Activated effector memory CD4-positive, alpha-beta T cell treated with anti-CD3 and anti-CD28 coated beads, Interleukin-2, amount 50 U/mL, for 16 hours (primary cell): ENCODE measurements around the gene KRT86.
A peak's percentile ranks its signal among the peaks of the same experiment; 100 is the strongest.
"Not testable (repeated sequence)": the region's sequence is repeated elsewhere in the genome, so short reads cannot be mapped to it uniquely, and the experiment has no call there.

Experiments used
- DNase-seq: peaks from one replicate; pipeline ENCODE4 v3.0.0-alpha.2; 2020

KRT86 gene

GRCh38 chr12:52343550-52343949, 69.1 kb downstream of the KRT86 start:
- peak; percentile 31 for DNase-seq

- DNase-seq, result peak; percentile 47
These were observed 69.7 kb downstream of the KRT86 start for GRCh38 chr12:52344111-52344510.

DNA sequence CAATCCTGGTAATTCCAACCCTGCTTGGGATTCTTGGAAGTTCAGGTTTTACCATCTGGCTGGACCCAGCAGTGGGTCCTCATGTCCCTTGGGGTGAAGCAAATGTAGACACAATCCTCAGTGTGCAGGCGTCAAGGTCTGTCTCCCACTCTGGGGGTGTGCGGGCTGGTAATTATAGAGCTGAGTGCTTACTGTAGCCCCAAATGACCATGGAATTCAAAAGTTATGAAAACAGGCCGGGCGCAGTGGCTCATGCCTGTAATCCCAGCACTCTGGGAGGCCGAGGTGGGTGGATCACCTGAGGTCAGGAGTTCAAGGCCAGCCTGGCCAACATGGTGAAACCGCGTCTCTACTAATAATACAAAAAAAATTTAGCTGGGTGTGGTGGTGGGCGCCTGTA, 70.6 kb downstream of the KRT86 start:
- not testable (repeated sequence) for DNase-seq

GRCh38 chr12:52346593-52346992, 72.1 kb downstream of the KRT86 start:
- no peak for DNase-seq

- peak; percentile 22 for DNase-seq
These were observed 72.6 kb downstream of the KRT86 start for GRCh38 chr12:52347016-52347415.

GRCh38 chr12:52347551-52348510, 73.4 kb downstream of the KRT86 start:
- DNase-seq, result peak; percentile 31

DNA sequence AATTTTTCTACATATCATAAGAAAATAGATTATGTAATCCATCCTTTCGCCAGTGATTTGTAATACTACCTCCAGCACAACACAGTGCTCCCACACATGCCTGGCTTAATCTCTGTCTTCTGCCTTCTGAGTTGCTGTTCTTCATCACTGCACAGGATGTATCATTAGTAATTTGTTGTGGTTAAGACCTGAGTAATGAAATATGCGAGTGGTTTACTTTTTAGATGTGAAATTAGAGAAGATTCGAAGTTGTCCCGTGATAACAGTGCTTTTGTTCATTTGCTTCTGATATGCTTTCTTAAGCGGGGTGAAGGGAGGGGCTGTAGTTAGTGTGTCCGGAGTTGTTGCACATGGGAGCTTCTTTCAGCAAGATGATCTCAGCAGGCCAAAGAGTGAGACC, 74.8 kb downstream of the KRT86 start:
- DNase-seq, result peak; percentile 22

GRCh38 chr12:52350021-52350620, 75.7 kb downstream of the KRT86 start:
- DNase-seq, result peak; percentile 49

DNA sequence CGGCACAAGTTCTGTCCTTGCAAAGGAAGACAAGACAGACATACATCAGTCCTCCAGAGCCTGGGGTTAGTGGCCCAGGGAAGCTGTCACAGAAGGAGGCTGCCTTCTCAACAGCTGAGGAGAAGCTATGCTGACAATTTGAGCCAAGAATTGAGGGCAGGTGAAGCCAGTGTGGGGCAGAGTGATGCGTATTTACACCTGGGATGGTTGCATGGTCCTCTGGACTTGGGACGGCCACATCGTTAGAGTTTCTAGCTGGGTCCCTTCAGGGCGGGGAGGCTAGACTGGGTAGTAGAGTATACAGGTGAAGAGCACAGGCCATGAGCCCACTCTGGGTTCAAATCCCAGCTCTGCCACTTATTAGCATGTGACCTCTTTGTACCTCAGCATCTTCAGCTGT, 76.3 kb downstream of the KRT86 start:
- DNase-seq, result peak; percentile 36

DNA sequence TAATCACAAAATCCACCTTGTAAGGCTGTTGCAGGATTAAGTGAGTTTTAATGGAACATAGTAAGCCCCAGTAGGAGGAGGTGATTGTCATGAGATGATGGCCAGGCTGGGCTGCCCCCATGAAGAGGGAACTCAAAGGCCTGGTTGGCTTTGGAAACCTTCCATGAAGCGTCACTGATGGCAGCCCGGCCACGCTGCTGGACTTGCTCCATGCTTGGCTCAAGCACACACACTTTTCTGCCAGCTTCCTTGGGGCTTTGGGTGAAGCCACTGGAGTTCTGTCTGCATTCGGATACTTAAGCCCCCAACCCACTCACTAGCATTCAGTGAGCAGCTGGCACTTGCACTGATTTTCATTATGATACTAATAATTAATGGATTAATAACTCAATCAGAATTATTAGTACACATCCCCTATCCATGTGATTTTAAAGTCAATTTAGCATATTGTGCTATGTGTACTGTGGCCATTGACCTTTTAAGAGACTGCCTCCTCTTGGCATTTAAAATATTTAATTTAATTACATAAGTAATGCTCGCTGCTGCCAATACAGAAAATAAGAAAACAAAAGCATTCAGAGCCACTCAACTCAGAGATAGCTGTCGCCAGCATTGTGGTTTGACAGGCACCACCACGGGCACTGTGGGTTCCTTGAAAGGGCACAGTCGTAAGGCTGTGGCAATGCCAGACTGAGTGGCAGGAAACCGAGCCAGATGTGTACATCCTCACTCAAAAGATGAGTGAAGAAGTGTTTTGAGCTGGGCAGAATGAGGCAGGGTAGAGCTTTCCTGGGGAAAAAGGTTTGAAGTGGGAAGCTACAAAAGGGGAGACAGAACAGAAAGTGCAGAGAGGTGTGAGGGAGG, 77.0 kb downstream of the KRT86 start:
- DNase-seq, result peak; percentile 75

- peak; percentile 30 for DNase-seq
These were observed 78.5 kb downstream of the KRT86 start for GRCh38 chr12:52352951-52353350.

DNA sequence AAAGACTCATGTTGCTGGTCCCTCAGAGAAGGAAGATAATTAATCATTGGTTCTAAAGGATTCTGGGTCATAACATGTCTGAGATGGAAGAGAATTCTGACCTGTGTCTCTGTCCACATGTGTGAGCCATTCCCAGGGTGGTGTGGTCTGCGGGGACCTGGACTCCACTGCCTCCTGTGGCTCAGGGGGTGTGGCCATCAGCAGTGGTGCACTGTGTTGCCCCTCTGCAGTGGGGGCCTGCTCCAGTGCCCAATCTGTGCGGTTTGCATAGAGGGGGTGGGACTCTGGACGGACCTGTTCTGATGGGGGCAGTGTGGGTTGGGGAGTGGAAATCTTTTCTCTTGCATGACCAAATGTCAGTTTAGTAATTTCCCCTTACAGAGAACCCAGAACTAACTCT, 79.3 kb downstream of the KRT86 start:
- DNase-seq, result peak; percentile 39

DNA sequence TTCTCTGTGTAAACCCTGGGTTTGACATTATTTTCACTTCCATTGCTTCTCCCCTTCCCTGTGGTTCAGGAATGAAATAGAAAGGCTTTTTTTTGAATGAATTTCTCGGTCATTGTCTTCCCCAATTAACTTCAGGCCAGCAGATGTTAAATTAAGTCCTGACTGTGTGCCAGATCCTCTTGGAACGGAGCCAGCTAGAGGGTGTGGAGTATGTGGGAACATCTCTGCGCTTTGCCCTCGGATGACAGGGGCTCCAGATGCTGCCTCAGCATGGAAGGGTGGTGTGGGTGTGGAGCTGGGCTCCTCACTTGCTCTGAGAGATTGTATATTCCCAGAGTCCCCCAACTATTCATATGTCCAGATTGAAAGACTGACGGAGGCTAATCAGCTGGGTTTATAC, 79.8 kb downstream of the KRT86 start:
- DNase-seq, result no peak

- peak; percentile 16 for DNase-seq
These were observed 80.7 kb downstream of the KRT86 start for GRCh38 chr12:52355176-52355575.

DNA sequence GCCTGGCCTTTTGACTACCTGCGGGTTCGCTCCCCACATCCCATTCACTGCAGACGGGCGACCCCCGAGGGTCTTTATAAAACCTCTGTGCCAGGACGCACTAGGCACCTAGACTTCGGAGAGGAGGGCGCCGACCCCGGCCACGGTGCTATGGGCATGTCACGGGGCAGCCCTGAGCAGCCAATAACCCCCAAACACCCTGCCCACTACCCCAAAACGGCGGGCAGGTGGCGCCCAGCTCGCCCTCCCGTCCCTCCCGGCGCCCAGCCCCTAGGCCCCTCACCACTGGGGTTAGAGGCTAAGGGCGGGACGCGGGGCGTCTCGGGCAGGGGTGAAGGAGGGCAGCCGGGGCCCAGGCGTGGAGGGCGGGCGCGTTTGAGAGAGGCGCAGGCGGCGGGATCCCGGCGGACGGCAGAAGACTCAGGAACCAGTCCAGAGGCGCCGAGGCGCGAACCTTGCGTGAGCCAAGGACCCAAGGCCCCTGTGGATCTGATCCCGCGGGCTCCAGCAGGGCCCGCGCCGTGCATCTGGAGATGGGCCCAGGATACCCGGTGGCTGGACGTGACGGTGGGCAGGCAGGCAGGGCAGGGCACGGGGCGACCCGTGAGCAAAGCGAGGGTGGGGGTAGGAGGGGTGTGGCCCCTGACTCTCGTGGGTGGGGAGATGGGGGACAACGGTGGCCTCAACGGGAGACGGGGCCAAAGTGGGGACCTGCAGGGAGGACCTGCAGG, 81.8 kb downstream of the KRT86 start:
- DNase-seq, result peak; percentile 58

- peak; percentile 54 for DNase-seq
These were observed 82.5 kb downstream of the KRT86 start for GRCh38 chr12:52356762-52357580.
